ENCODE data around the gene SNAI3.

Gene SNAI3

DNA sequence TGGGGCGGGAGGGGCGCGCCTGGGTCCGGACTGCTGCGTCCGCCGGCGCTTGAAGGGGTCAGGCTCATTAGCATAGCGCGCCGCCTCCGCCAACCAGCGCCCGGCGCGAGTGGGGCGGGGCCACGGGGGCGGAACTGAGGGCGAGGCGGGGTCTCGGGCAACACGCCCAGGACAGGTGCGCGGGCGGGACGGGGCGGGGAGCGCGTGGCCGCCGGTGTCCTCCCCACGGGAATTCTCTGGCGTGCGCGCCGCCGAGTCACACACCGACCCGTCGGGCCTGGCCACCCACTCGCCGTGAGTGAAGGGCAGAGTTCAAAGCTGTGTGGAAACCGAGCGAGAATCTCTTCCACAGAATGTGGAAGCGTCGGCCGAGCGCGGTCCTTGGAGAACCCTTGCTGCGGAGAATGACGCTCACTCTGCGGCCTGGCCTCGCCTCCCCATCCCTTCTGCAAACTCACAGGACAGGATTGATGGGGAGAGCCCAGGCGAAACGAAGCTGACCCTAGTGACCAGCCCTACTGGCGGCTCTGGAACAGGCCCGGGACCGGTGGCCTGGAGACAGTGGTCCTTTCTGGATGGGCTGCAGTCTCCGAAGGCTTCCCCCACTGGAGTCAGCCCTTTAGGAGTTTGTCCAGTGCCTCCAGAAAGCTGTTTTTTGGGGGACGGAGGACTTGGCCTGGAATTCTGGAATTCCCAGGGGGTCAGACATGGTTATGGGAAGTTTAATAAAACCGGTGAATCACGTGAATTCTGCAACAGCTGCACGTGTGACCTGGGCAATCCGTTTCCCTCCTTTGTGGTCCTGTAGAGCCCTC lies at the start of gene SNAI3:
SNAI3 (minus strand) TSS at position 69 of the 815 bp plus-strand sequence. CDS start 101 bp downstream, outside the sequence.
- Histone ChIP-seq H2AFZ (ENCODE audit: low read depth) (peak within 1 kb of the TSS; percentile 81), H3K27me3 (ENCODE audit: insufficient read depth, low read depth) (peaks cover 27% of the 10 kb centered on the region; the same call in 1 of the 2 replicates), H4K20me1 (ENCODE audit: insufficient read depth) (no peaks in the 10 kb centered on the region), H3K4me3 (IDR thresholded peaks at IDR 0.05; ENCODE audit: insufficient read depth, low read depth, low read length) (no peak within 1 kb of the TSS), H3K36me3 (ENCODE audit: insufficient read depth) (no peaks in the 10 kb centered on the region), H3K9ac (peak within 1 kb of the TSS; percentile 11; the same call in 1 of the 2 replicates), H3K4me2 (peak within 1 kb of the TSS; percentile 92), H3K4me1 (ENCODE audit: low read depth, poor library complexity, severe bottlenecking) (peaks cover 42% of the 10 kb centered on the region), H3K79me2 (ENCODE audit: insufficient read depth, low read depth) (no peaks in the 10 kb centered on the region), H3K27ac (no peak within 1 kb of the TSS)
- TF ChIP-seq, protein P1, sequence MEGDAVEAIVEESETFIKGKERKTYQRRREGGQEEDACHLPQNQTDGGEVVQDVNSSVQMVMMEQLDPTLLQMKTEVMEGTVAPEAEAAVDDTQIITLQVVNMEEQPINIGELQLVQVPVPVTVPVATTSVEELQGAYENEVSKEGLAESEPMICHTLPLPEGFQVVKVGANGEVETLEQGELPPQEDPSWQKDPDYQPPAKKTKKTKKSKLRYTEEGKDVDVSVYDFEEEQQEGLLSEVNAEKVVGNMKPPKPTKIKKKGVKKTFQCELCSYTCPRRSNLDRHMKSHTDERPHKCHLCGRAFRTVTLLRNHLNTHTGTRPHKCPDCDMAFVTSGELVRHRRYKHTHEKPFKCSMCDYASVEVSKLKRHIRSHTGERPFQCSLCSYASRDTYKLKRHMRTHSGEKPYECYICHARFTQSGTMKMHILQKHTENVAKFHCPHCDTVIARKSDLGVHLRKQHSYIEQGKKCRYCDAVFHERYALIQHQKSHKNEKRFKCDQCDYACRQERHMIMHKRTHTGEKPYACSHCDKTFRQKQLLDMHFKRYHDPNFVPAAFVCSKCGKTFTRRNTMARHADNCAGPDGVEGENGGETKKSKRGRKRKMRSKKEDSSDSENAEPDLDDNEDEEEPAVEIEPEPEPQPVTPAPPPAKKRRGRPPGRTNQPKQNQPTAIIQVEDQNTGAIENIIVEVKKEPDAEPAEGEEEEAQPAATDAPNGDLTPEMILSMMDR (conservative IDR thresholded peaks at IDR 0.05; ENCODE audit: low read depth, low read length): no peak

DNA sequence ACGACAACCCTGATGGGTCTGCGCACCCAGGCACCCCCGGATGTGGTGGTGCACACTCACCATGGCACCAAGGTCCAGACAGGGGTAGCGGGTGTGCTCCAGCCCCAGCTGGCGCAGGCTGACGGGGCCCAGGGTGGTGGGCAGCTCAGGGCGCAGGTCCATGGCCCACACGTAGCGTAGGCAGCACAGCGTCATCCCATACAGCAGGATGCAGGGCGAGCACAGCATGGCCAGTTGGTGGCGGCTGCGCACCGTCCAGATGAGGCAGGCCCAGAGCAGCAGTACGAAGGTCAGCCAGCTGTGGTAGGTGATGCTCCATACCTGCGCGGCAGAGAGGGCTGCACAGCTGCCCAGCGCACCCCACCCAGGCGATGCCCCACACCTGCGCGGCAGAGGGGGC lies 49.8 kb upstream of the SNAI3 start:
- H3K4me3 ChIP-seq (IDR thresholded peaks at IDR 0.05; ENCODE audit: insufficient read depth, low read depth, low read length): no peak overlapping the region
- TF ChIP-seq, protein P1 (conservative IDR thresholded peaks at IDR 0.05; ENCODE audit: low read depth, low read length): no peak
- H3K4me1 ChIP-seq (ENCODE audit: low read depth, poor library complexity, severe bottlenecking): no peaks in the 10 kb centered on the region
- H3K27me3 ChIP-seq (ENCODE audit: insufficient read depth, low read depth): no peaks in the 10 kb centered on the region
- no peak overlapping the region for H3K9ac ChIP-seq
- H3K4me2 ChIP-seq: no peak overlapping the region
- no peaks in the 10 kb centered on the region; the same call in 1 of the 2 replicates for H3K79me2 ChIP-seq (ENCODE audit: insufficient read depth, low read depth)
- no peak overlapping the region for H3K27ac ChIP-seq
- H4K20me1 ChIP-seq (ENCODE audit: insufficient read depth): no peaks in the 10 kb centered on the region
- no peak overlapping the region for H2AFZ ChIP-seq (ENCODE audit: low read depth)
- no peaks in the 10 kb centered on the region; the same call in 1 of the 2 replicates for H3K36me3 ChIP-seq (ENCODE audit: insufficient read depth)

DNA sequence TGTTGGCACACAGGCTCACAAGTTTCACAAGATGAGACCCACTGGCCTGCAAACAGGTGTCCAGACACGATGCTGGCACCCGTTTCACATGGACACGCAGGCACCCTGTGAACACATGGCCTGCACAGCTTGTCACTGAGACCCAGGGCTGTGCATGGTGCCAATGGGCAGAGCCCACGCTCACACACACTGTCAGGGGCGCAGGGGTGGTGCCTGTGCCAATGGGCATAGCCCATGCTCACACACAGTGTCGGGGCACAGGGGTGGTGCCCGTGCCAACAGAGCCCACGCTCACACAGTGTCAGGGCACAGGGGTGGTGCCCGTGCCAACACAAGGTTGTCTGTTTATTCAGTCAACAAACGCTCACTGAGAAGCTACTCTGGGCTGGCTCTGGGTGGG lies 49.3 kb upstream of the SNAI3 start:
- Histone ChIP-seq H3K27me3 (ENCODE audit: insufficient read depth, low read depth) (no peaks in the 10 kb centered on the region), H3K79me2 (ENCODE audit: insufficient read depth, low read depth) (peaks cover 3% of the 10 kb centered on the region; the same call in 1 of the 2 replicates), H3K27ac (no peak overlapping the region), H3K4me2 (no peak overlapping the region), H4K20me1 (ENCODE audit: insufficient read depth) (no peaks in the 10 kb centered on the region), H3K4me3 (IDR thresholded peaks at IDR 0.05; ENCODE audit: insufficient read depth, low read depth, low read length) (no peak overlapping the region), H3K4me1 (ENCODE audit: low read depth, poor library complexity, severe bottlenecking) (no peaks in the 10 kb centered on the region), H2AFZ (ENCODE audit: low read depth) (no peak overlapping the region), H3K36me3 (ENCODE audit: insufficient read depth) (no peaks in the 10 kb centered on the region; the same call in 1 of the 2 replicates), H3K9ac (no peak overlapping the region)
- TF ChIP-seq, protein P1 (conservative IDR thresholded peaks at IDR 0.05; ENCODE audit: low read depth, low read length): no peak

DNA sequence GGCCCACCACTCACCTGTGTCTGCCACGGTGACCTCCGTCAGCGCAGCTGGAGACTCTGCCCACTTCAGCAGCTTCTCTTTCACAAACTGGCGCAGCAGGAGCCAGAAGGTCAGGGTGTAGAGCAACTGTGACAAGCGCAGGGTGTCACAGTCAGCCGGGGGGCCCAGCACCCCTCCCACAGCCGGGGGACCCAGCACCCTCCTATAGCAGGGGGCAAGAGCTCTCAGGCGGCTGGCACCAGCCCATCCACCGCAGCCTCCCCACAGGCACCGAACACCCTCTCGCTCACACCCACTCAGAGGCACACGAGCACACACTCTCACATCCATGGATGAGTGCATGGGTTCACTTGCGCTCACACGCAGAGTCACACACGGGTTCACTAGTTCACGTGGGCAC lies 48.8 kb upstream of the SNAI3 start:
- Histone ChIP-seq H3K4me3 (IDR thresholded peaks at IDR 0.05; ENCODE audit: insufficient read depth, low read depth, low read length) (no peak overlapping the region), H3K27ac (no peak overlapping the region), H3K36me3 (ENCODE audit: insufficient read depth) (no peaks in the 10 kb centered on the region; the same call in 1 of the 2 replicates), H3K79me2 (ENCODE audit: insufficient read depth, low read depth) (peaks cover 4% of the 10 kb centered on the region; the same call in 1 of the 2 replicates), H3K9ac (no peak overlapping the region), H2AFZ (ENCODE audit: low read depth) (no peak overlapping the region), H3K4me2 (no peak overlapping the region), H3K27me3 (ENCODE audit: insufficient read depth, low read depth) (no peaks in the 10 kb centered on the region), H3K4me1 (ENCODE audit: low read depth, poor library complexity, severe bottlenecking) (no peaks in the 10 kb centered on the region), H4K20me1 (ENCODE audit: insufficient read depth) (no peaks in the 10 kb centered on the region)
- TF ChIP-seq, protein P1 (conservative IDR thresholded peaks at IDR 0.05; ENCODE audit: low read depth, low read length): no peak

Measured in KMS-11 (cell line).